ENCODE measurements around the gene NYAP1.

The NYAP1 gene

DNA sequence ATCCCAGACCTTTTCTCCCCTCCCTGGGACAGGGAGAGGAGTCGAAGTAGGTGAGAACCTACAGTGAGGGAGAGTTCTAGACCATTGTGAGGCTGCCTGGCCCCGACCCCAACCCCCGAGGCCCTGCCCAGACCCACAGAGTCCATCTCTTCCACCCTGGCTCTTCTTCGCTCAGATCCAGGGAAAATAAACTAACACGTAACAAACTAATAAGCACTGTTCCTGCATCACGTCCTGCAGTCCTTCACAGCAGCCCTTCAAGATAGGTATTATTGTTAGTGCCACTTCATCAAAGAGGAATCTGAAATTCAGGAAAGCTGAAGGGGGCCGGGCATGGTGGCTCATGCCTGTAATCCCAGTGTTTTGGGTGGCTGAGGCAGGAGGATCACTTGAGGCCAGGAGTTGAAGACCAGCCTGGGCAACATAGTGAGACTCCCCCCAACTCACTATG, 19.5 kb upstream of the NYAP1 start, which contains the start of gene SPACDR:
Gene SPACDR (minus strand): TSS at position 51 of the 451 bp plus-strand sequence. CDS start 235 bp downstream, outside the sequence.
- no peak for DNase-seq

DNA sequence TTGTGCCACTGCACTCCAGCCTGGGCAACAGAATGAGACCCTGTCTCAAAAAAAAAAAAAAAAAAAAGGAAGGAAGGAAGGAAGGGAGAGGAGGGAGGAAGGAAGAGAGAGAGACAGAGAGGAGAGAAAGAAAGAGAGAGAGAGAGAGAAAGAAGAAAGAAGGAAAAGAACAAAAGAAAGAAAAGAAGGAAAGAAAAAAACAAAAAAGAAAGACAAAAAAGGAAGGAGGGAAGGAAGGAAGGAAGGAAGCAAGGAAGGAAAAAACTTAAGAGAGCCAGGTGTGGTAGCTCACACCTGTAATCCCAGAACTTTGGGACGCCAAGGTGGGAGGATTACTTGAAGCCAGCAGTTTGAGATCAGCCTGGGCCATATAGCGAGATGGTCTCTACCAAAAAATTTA, 18.9 kb upstream of the NYAP1 start:
- no peak for DNase-seq

DNA sequence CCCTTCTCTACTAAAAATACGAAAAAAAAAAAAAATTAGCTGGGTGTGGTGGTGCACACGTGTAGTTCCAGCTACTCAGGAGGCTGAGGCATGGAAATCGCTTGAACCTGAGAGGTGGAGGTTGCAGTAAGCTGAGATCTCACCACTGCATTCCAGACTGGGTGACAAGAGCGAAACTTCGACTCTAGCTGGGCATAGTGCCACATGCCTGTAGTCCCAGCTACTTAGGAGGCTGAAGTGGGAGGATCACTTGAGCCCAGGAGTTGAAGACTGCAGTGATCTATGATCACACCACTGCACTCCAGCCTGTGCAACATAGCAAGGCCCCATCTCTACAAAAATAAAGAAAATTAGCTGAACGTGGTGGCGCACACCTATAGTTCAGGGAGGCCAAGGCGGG, 18.4 kb upstream of the NYAP1 start:
- no peak for DNase-seq

DNA sequence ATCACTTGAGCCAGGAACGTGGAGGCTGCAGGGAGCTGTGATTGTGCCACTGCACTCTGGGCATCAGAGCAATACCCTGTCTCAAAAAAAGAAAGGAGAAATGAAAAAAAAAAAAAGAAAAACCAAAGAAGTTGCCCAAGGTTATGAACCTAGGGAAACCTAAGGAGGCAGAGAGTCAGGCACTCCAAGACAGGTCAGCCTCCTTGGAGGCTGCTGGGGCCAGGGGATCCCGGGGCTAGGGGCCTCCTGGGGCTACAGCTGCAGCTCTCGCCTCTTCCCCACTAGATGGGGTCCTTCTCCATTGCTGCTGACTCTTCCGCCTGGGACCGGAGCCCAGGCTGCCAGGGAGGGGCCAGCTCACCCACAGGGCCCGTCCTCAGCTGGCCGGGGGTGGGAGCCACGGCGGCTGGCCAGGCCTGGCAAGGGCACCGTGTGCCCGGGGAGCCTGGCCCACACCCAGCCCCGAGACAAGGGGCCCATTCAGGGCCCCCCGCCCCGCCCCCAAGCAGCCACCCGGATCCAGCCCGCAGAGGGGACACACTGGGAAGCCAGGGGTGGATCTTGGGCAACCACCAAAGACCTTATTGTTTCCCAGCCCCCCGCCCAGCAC, 17.9 kb upstream of the NYAP1 start:
- peak; percentile 35 for DNase-seq

DNA sequence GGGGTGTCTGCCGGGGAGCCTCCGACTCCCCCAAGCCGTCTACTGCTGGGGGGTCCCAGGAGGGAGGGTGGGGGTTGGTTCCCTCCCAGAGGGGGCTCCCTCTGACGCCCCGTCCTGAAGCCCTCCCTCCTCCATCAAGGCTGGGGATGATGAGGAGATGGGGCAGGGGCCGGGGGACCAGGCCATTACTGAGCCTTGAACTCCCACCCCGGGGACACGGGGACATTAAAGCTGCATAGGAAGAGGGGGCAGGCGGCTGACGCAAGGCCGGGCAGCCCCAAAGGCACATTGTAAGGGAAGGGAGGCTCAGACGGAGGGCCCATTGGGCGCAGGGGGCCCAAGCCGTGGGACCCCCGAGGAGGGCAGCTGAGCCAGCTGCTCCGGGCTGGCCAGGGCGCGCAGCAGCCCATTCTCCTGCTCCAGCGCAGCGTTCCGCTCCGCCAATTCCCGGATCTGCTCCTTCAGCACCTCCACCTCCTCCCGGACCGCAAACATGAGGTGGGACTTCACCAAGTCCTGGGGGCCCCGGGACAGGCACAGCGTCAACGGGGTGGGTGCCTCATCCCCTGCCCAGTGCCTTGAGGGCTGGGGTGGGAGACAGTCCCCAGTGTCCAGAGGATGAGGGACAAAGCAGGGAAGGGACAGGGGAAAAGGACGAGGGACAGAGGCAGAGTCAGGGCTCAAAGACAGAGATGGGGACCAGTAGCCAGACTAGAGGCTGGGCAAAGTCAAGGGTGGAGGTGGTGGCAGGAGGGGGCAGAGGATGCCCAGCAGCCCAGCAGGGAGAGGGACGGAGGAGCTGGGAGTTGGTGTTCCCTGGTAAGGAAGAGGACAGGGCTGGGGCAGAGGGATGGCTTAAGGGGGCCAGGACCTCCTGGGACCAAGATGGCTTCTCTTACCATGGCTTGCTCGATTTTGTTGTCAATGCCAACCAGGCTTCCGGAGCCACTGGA, 16.8 kb upstream of the NYAP1 start:
- DNase-seq: no peak

DNA sequence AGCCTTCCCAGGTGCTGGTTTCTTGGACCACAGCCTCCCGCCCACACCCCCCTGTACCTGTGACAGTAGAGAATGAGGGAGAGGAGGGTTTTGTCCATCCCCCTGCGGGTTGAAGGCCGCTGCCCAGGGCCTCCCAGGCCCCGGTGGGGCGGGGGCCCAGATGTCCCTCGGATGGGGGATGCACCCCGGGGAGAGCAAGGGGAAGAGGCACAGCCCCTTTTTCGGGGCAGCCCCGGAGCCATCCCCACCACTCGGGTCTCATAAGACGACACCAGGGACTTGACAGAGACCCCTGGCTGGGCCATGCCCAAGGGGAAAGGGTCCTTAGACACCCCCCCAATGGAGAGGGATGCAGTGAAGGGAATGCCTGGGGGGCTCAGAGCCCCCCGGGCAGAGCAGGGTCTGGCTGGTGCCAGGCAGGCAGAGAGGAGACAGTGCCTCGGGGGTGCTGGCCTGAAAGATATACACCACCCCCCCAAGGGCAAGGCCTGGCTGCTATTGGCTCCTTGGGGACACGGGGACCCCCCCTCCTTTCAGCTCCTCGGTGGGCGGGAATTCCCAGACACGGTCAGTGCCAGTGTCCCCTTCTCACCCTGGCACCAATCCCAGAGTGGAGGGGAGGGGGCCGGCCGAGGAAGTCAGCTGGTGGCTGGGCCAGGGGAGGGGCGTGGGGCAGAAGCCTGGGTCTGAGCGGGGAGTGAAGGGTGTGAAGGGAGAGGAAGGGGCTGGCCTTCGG, 15.9 kb upstream of the NYAP1 start:
- no peak for DNase-seq

DNA sequence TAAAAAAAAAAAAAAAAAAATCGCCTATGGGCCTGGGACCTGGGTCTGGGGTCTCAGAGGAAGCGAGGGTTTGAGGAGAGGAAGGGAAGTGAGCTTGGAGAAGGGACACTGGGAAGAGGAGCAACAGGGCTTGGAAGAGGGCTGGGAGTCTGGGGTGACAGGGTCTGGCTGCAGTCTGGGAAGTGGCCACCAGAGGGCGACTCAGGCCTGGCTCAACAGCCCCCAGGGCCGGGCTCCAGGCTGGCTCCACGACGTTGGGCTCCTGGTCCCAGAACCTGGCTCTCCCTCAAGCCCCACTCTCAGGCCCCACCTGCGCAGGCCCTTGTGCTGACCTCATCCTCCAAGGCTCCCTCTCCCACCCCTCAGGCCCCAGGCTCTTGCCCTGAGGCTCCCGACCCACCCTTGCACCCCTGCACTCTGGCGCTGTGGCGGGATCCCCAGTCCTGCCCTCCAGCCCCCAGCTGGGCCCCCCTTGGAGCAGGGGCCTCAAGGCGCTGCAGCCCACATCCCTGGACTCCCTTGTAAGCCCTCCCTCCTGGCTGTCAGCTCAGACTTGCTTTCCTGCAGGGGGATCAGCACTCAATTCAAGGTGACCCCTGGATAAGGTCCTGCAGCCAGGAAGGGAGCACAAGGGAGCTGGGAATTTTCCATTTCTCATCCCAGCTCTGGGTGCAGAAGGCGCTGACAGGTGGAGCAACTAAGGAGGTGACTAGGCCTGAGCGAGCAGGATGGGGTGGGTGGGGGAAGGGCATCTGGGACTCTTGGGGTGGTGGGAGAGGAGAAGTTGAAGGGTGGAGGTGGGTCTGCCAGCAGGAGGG, 14.3 kb upstream of the NYAP1 start:
- peak; percentile 59 for DNase-seq

DNA sequence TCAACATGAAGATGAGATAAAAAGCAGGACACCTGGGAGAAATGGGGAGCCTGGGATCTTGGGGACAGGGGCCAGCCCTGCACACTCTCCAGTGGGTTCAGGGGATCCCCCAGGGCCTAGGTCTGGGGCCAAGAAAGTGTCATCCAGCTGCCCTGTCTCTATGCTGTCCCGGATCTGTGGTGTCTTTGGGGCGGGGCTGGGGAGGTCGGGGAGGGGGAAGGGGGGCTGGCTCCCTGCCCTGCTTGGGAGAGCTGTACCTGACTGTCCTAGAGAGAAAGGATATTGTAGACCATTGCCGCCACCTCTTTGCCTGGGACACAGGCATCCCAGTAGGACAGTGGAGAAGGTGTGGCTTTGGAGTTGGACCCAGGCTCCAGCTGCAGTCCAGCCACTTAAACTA, 12.7 kb upstream of the NYAP1 start:
- DNase-seq: no peak

DNA sequence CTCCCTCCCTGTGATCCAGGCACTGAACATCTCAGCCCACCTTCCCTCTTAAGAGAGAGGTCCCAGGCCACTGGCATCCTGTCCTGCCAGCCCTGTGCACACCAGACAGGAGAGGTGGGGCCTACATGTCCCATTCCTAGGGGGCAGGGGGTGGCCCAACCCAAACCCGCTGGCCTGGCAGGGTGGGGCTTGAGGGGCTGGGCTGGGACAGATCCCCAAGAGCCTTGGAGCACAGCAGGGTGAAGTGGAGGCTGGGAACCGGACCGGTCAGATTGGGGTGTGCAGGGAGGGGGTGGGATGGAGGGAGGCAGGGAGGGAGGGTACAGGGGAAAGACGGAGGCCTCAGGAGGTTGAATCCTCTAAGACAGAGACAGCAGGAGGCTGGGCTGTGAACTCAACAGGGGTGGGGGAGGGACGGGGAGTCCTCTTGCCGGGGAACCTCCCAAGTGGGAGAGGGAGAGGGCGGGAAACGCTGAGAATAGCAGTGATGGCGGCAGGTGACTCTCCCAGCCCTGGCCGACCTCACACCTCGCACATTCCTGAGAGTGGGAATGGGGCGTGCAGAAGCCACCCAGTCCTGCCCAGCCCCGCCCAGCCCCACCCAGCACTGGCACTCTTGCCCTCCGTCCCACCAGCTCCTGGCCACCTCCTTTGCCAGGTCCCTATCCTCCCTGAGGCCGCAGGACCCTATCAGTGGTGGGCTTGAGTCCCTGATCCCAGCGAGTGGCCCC, 11.4 kb upstream of the NYAP1 start:
- DNase-seq: no peak

DNA sequence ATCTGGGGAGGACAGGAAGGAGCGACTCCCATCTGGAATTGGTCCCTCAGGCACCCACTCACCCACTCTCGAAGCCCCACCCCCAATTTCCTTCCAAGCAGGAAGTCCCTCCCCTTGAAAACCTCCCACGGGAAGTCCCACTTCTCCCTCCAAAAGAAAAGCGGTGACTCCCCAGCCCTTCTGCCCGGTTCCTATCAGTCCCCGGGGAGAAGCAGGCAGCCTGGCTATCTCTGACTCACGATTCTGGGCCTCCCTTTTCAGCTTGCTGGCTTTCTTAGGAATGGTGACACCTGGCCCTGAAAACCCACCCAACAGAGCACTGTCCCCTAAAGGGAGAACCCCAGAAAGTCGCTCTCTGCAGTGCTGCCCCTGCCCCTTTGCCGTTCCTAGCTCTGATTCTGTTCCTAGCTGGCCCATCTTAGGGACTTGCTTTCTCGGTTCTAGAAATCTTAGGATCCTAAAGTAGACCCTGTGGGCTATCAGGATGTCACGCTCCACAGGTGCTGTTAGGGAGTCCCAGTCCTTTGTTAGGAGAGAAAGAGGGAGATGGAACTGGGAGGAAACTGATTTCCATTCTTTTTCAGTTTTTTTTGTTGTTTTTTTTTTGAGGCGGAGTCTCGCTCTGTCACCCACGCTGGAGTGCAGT, 10.8 kb upstream of the NYAP1 start:
- DNase-seq: peak; percentile 77

DNA sequence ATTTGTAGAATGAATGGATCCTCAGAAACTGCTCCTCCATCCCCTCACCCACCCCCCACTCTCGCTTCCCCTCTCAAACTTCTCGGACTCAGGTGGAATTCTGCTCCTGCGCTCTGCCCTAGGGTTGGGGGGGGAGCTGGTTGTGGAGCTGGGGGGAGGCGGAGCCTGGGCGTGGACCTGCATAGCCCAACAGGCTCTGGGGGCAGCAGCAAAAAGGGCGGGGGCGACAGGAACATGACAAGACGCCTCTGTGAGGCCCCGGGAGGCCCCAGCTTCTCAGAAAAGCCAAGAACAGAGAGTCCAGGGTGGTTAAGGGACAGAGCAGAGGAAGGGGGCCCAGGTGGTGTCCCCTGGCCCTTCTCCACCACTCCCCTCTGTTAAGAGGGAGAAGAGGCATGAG, 8.2 kb upstream of the NYAP1 start:
- no peak for DNase-seq

DNA sequence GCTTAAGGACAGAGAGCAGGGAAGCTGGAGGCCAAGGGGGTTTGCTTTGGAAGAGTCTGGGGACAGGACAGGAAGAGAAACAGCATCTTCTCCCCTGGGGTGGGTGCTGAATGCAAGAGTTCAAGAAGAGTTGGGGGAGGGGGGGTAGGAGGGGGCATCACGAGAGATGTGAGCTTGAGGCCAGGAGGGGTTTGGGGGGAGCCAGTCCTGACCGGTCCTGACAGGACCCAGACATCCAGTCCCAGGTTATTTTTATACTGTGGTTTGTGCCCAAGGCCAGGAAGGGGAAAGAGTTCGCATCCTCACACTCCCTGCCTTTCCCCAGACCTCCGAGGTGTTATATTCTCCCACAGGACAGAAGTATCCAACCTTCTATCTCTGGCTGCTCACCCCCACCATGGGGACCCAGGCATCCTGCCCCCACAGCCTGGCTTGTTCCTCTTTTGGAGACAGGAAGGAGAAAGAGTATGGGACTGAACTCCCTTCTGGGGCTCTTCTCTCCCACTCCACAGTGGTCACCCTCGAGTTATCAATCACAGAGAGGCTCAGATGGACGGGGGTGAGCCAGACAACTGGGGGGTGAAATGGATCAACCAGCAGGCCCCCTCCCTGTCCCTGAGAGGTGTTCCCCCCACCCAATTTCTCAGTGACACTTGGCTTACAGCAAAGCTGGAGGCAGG, 7.5 kb upstream of the NYAP1 start:
- no peak for DNase-seq

DNA sequence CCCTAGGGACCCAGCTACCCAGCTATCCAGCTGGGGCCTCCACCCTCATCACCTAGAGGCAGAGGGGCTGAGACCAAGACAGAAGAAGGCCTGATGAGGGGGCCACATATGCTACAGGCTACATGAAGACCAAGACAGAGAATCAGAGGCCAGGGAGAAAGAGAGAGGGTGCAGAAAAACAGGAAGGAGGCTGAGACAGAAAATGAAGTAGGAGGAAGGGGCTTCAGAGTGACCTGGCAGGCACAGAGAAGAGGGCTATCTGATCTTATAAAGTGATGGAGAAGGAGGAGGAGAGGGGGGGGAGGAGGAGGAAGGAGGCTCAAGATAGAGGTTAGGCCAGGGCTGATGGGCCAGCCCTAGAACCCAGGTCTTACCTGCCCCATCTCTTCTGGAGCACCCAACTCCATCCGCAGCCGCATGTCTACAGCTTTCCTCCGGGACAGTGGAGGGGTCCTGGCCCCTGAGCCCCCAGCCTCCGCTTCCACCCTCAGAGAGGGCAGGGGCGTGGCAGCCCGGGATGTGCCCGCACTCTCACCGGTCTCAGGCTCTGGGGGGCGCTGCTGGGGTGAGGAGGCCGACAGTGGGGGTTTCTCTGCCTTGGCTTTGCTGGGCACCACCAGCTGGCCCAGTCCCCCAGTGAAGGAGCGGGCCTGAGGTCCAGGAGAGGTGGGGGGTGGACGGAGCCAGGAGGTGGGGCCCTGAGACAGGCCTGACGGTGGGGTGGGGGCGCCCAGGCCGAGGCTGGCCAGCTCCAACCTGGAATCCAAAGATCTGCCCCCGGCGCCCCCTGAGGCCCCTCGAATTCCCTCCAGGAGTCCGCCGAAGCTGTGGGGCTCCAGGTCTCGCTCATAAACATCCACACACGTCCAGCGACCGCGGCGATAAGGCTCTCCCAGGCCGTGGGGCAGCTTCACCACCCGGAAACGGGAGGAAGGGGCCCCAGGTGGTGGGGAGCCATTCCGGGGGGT, 6.5 kb upstream of the NYAP1 start:
- DNase-seq: no peak

DNA sequence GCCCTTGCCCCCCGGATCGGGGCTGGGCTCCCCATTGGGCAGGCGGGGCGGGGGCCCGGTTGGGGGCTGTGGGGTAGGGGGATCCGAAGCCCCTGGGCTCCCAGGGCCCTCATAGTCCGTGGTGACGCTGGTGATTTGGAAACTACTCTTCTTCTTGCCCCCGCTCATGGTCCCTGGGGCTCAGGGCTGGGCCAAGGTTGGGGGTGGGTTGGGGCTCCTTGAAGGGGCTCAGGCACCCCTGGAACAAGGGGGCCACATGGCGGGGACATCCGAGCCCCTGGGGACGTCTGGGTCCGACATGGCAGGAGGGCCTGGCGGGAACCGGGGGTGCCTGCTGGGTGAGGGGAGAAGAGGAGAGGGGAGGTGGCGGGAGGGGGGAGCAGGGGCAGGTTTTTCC, 5.9 kb upstream of the NYAP1 start:
- no peak for DNase-seq

DNA sequence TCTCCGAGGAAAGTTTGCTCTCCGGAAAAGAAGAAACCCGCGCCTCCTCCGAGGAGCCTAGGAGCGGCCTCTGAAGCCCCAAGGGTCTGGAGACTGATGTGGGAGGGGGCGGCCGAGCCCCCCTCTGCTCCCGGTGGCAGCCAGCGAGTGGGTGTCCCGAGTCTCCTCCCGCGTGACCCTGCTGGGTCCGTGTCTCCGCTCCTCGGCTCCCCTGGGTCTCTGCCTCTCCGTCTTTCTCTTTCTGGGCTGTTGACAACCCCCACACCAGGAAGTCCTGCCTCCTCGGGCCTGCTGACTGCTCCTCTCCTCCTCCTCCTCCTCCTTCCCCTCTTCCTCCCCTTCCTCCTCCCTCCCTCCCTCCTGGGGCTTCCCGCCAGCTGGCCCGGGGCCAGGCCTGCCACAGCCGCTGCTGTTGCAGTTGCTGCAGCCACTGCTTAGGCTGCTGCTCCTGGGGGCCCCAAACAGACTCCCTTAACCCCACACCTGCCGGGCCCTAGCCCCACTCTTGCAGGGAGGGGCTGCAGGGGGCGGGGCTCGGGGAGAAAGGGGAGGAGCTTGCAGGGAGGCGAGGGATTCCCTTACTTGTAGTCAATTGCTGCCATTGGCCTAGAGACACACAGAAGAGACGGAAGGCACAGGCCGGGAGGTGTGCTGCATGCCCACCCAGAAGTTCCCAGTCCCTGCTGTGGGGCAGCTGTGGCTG, 4.6 kb upstream of the NYAP1 start, which contains the start of gene TSC22D4:
Gene TSC22D4 (minus strand): TSS at position 257 of the 703 bp plus-strand sequence. CDS start 1,176 bp downstream, outside the sequence.
- DNase-seq: peak; percentile 92

DNA sequence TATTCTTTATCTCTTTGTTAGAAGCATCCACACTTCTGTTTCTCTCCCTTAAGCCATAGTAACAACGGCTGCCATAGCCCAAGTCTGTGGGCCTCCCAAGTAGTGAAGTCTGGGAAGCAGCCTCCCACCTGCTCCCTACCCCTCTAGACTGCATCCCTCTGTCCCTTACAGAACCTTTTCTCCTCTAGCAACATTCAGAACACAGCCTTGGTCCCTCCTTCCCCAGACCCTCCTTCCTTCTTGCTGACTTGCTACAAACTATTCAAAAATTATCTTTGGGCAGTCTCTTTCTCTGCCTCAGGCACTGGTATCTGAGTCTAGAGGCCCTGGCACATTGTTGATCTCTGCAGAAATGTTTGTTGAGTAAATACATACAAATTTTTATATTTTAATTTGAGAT, 2.3 kb upstream of the NYAP1 start:
- DNase-seq: no peak

DNA sequence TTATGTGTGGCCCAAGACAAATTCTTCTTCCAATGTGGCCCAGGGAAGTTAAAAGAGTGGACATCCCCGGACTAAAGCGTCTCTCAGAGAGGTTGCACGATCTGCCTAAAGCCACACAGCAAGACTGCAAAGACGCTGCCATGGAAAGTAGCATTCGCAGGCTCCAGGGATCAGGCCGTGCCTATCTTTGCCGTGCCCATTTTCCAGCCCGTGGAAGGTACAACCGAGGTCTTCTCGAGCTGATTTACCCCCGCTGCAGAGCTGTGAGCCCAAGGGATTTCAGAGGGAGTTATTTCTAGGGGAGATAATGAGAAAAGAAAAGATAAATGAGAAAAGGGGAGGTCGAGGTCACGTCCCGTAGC, 1.0 kb upstream of the NYAP1 start:
- DNase-seq: no peak

DNA sequence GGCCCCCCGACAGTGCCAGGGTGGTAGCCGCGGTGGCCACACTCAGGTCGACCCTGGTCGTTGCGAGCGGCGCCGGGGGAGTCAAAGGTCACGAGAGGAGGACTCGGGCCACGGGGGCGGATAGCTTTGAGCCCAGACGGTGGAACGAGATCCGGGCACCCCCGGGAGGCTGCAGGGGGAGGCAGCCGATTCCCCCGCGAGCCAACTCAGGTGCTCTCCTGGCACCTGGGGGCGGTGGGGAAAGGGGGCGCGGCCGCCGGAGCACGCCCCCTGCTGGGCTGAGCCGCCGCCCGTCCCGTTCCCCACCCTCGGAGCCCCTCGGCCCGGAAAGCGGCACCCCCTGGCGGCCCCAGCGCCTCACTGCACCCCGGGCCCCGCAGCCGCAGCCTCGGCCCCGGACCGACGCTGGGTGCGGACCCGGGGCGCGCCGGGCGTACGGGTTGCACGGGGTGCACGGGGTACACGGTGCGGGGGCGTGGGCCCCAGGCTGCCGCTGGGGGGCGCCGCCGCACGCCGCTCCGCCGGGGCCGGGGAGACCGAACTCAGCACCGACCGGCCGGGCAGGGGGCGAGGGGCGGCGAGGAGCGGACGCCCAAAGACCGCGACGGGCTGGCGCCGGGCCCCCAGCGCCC, 521 bp upstream of the NYAP1 start:
- peak; percentile 46 for DNase-seq

Measured in inflammatory macrophage treated with lipopolysaccharide for 4 hours (primary cell).